Measurements from ENCODE around the gene KCTD3.
A peak's percentile ranks its signal among the peaks of the same experiment; 100 is the strongest.

GRCh38 chr1:215517441-215517891, 49.6 kb upstream of the KCTD3 start:
- TF ChIP-seq, protein P1, sequence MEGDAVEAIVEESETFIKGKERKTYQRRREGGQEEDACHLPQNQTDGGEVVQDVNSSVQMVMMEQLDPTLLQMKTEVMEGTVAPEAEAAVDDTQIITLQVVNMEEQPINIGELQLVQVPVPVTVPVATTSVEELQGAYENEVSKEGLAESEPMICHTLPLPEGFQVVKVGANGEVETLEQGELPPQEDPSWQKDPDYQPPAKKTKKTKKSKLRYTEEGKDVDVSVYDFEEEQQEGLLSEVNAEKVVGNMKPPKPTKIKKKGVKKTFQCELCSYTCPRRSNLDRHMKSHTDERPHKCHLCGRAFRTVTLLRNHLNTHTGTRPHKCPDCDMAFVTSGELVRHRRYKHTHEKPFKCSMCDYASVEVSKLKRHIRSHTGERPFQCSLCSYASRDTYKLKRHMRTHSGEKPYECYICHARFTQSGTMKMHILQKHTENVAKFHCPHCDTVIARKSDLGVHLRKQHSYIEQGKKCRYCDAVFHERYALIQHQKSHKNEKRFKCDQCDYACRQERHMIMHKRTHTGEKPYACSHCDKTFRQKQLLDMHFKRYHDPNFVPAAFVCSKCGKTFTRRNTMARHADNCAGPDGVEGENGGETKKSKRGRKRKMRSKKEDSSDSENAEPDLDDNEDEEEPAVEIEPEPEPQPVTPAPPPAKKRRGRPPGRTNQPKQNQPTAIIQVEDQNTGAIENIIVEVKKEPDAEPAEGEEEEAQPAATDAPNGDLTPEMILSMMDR (IDR thresholded peaks at IDR 0.05 in 2 of 3, conservative IDR thresholded peaks at IDR 0.05 in 1 of 3; ENCODE audit: borderline replicate concordance in 1 of 3, insufficient read depth in 1 of 3, low read depth in 2 of 3, low read length in 2 of 3) = peak; percentile 15 to 44 (median 21); a peak in 3 of 6 replicates
- TF ChIP-seq, protein P2, sequence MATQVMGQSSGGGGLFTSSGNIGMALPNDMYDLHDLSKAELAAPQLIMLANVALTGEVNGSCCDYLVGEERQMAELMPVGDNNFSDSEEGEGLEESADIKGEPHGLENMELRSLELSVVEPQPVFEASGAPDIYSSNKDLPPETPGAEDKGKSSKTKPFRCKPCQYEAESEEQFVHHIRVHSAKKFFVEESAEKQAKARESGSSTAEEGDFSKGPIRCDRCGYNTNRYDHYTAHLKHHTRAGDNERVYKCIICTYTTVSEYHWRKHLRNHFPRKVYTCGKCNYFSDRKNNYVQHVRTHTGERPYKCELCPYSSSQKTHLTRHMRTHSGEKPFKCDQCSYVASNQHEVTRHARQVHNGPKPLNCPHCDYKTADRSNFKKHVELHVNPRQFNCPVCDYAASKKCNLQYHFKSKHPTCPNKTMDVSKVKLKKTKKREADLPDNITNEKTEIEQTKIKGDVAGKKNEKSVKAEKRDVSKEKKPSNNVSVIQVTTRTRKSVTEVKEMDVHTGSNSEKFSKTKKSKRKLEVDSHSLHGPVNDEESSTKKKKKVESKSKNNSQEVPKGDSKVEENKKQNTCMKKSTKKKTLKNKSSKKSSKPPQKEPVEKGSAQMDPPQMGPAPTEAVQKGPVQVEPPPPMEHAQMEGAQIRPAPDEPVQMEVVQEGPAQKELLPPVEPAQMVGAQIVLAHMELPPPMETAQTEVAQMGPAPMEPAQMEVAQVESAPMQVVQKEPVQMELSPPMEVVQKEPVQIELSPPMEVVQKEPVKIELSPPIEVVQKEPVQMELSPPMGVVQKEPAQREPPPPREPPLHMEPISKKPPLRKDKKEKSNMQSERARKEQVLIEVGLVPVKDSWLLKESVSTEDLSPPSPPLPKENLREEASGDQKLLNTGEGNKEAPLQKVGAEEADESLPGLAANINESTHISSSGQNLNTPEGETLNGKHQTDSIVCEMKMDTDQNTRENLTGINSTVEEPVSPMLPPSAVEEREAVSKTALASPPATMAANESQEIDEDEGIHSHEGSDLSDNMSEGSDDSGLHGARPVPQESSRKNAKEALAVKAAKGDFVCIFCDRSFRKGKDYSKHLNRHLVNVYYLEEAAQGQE (IDR thresholded peaks at IDR 0.05; ENCODE audit: low read depth) = no peak
- TF ChIP-seq EZH2phosphoT487 (IDR thresholded peaks at IDR 0.05; ENCODE audit: borderline replicate concordance) (no peak), POLR2A (IDR thresholded peaks at IDR 0.05; ENCODE audit: borderline replicate concordance, extremely low read depth, insufficient read depth, insufficient read length) (no peak), POLR2AphosphoS5 (IDR thresholded peaks at IDR 0.05; ENCODE audit: low read depth, low read length) (no peak), CEBPB (IDR thresholded peaks at IDR 0.05; ENCODE audit: low read depth) (no peak), TCF7L2 (IDR thresholded peaks at IDR 0.05; ENCODE audit: borderline replicate concordance, extremely low read depth, insufficient read depth, insufficient read length) (no peak), RAD21 (IDR thresholded peaks at IDR 0.05; ENCODE audit: low read depth) (peak; percentile 70), ZFX (IDR thresholded peaks at IDR 0.05) (no peak), SRF (IDR thresholded peaks at IDR 0.05; ENCODE audit: low read depth) (no peak), EZH2 (IDR thresholded peaks at IDR 0.05) (no peak)
- TF ChIP-seq, protein P3, sequence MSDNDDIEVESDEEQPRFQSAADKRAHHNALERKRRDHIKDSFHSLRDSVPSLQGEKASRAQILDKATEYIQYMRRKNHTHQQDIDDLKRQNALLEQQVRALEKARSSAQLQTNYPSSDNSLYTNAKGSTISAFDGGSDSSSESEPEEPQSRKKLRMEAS (IDR thresholded peaks at IDR 0.05) = no peak
